Right lobe of liver (tissue), 6 donors: ENCODE measurements around the gene MMP17. TPM values are rescaled to one million over a fixed set of nuclear protein-coding genes. Genes with fewer than 3 reads are reported as not detected.

Experiments used
- ATAC-seq, 4 donors: fragments of 200-7000 bp; cut with Tn5 transposase; one replicate each; pipeline ENCODE4 v1.9.1; 2020; ENCODE audit warnings: mild to moderate bottlenecking in 4 of 4, moderate library complexity in 4 of 4
- DNase-seq, 3 donors: peaks; one replicate each; pipeline ENCODE4 v3.0.0-alpha.2; 2020
- H3K27ac ChIP-seq, 3 donors: fragments of 200-600 bp; one replicate each; pipeline ENCODE4 v1.8.0; 2022
- H3K27me3 ChIP-seq, 2 donors: fragments of 200-600 bp; one replicate each; pipeline ENCODE4 v1.8.0; 2022
- H3K36me3 ChIP-seq, 4 donors: fragments of 200-600 bp; sonication (generic) in 1 of 4; one replicate each; pipeline versions ENCODE4 v1.5.1 to v1.8.0; 2017 to 2022; ENCODE audit warnings: control low read depth in 1 of 4
- H3K4me1 ChIP-seq, 4 donors: fragments of 200-600 bp; sonication (generic) in 1 of 4; one replicate each; pipeline versions ENCODE4 v1.5.1 to v1.8.0; 2017 to 2022; ENCODE audit warnings: control low read depth in 1 of 4
- H3K4me3 ChIP-seq, 3 donors: fragments of 200-600 bp; one replicate each; pipeline ENCODE4 v1.8.0; 2022
- H3K9me3 ChIP-seq, 4 donors: fragments of 200-600 bp; sonication (generic) in 1 of 4; one replicate each; pipeline versions ENCODE4 v1.5.1 to v1.8.0; 2017 to 2022; ENCODE audit warnings: control low read depth in 1 of 4
- POLR2A ChIP-seq: fragments of 450-650 bp; IDR thresholded peaks from one replicate; pipeline ENCODE4 v1.6.1; 2017; ENCODE audit warnings: antibody characterized with exemption, mild to moderate bottlenecking
- WGBS: methylation state at CpG from one replicate; pipeline ENCODE4 v1.1.6; 2018; ENCODE audit warnings: low coverage, low lambda C conversion rate; ENCODE audit not compliant: insufficient coverage; ENCODE audit errors: missing lambda C conversion rate; 5-methylcytosine and 5-hydroxymethylcytosine counted together
- intact Hi-C, 2 donors: fragments of 100-400 bp; cut with DNase I; formaldehyde crosslinking; loops; one replicate each; pipeline versions ENCODE4 v1.11.2 to v1.14.1; 2022
- total RNA-seq, 6 experiments: library from RNA; depleted of rRNA in 2 of 6; stranded (reverse); fragments of >200 nt in 2 of 6; fragmentation: NEBNext Ultra II Directional in 3 of 6; extraction: Animal tissue kit (Norgen Biotek cat#: 25700) in 3 of 6; gene quantifications; one replicate each; pipeline versions ENCODE4 v1.1.0 to v1.2.4, GENCODE V29; 2016 to 2023
- TF ChIP-seq, protein P1 (sequence below), 4 donors: fragments of 200-600 bp in 3 of 4; fragments of 450-650 bp in 1 of 4; IDR thresholded peaks; one replicate each; pipeline versions ENCODE4 v1.5.1 to v1.8.0; 2016 to 2022; ENCODE audit warnings: antibody characterized with exemption in 4 of 4, mild to moderate bottlenecking in 2 of 4
- donor health status: DM: no; HTN: yes; CAD: no.
- donor health status: DM: no; HTN: no; CAD: no.
- donor health status: DM: no; HTN: no; CAD: no.
- donor health status: DM: no; HTN: yes; CAD: no.
- donor health status: DM: no; HTN: yes; CAD: no.

Gene MMP17
- total RNA-seq, 6 experiments from 2014 or later: 0.58 to 3.9 (median 0.73) TPM

DNA sequence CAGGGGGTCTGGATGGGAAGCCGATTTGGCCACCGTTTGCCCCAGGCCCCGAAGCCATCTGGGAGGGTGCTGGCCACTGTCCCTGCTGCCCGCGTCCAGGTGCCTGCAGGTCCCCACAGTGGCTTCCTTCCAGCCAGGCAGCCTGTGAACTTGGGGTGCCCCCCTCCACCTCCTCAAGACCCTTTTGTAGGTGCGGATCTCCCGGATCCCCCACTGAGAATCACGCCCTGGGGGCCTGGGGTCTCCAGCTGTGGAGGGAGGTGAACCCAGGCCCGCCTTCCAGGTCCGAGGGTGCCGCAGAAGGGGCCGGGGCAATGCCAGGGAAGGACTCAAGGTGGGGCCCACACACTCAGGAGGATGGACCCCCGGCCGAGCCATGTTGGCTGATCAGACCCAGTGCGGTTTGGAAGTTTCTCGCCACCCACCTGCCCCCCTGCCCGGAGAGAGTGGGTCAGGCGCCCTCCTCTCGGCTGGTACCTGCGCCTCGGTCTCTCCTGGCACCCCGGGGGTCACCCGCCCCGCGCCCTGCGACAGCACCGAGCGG is 1.7 kb downstream of the MMP17 start:
- Histone ChIP-seq H3K27ac (no peak overlapping the region), H3K4me1 (peaks cover 0 to 23% (median 0%) of the 10 kb centered on the region in 4 donors), H3K4me3 (peak overlapping the region; percentile 27 to 37 (median 31)), H3K27me3 (peaks cover 0 to 16% of the 10 kb centered on the region in 2 donors), H3K36me3 (no peaks in the 10 kb centered on the region), H3K9me3 (no peaks in the 10 kb centered on the region)
- TF ChIP-seq, protein P1, sequence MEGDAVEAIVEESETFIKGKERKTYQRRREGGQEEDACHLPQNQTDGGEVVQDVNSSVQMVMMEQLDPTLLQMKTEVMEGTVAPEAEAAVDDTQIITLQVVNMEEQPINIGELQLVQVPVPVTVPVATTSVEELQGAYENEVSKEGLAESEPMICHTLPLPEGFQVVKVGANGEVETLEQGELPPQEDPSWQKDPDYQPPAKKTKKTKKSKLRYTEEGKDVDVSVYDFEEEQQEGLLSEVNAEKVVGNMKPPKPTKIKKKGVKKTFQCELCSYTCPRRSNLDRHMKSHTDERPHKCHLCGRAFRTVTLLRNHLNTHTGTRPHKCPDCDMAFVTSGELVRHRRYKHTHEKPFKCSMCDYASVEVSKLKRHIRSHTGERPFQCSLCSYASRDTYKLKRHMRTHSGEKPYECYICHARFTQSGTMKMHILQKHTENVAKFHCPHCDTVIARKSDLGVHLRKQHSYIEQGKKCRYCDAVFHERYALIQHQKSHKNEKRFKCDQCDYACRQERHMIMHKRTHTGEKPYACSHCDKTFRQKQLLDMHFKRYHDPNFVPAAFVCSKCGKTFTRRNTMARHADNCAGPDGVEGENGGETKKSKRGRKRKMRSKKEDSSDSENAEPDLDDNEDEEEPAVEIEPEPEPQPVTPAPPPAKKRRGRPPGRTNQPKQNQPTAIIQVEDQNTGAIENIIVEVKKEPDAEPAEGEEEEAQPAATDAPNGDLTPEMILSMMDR (IDR thresholded peaks at IDR 0.05): no peak
- no peak for TF ChIP-seq POLR2A
- peak in 1 of 4 donors; percentile 1 for ATAC-seq
- peak in 2 of 3 donors; percentile 19 to 47 for DNase-seq
- intact Hi-C loops: no loop called here
- no CpG with 5 or more reads among the region's 28 CpGs for WGBS

DNA sequence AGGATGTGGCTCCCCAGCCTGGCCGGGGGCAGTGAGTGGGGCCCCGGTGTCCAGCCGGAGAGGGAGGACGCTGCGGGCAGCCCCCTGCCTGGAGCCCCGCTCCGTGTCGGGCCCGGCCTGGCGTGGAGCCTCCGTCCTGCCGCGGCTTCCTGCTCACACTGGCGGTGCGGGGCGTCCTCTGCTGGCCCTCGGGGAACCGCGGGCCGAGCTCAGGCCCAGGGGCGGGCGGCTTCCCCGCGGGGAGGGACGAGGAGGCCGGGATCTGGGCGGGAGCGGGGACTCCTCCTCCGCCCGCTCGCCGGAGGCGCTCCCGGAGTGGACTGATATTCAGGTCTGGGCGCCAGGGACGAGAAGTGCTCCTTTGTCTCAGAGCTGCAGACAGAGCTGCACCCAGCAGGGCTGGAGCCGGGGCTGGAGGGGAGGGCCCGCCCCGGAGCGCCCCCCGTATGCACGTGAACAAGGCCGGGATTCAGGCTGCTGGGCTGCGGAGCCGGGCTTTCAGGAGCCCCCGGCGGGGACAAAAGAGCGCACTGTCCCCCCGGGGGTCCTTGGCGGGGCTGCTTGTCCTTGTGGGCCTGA is 2.2 kb downstream of the MMP17 start:
- DNase-seq: peak in 2 of 3 donors; percentile 72 to 82
- WGBS: no CpG with 5 or more reads among the region's 50 CpGs
- H3K9me3 ChIP-seq: no peaks in the 10 kb centered on the region
- H3K27ac ChIP-seq: no peak overlapping the region
- TF ChIP-seq, protein P1 (IDR thresholded peaks at IDR 0.05): peak; percentile 38 to 57 (median 46)
- TF ChIP-seq POLR2A: peak; percentile 67
- H3K27me3 ChIP-seq: peaks cover 0 to 16% of the 10 kb centered on the region in 2 donors
- intact Hi-C loops: no loop called here
- no peaks in the 10 kb centered on the region for H3K36me3 ChIP-seq
- ATAC-seq: peak; percentile 80 to 89 (median 86)
- peak overlapping the region; percentile 27 to 37 (median 31) for H3K4me3 ChIP-seq
- H3K4me1 ChIP-seq: peaks cover 0 to 23% (median 0%) of the 10 kb centered on the region in 4 donors

DNA sequence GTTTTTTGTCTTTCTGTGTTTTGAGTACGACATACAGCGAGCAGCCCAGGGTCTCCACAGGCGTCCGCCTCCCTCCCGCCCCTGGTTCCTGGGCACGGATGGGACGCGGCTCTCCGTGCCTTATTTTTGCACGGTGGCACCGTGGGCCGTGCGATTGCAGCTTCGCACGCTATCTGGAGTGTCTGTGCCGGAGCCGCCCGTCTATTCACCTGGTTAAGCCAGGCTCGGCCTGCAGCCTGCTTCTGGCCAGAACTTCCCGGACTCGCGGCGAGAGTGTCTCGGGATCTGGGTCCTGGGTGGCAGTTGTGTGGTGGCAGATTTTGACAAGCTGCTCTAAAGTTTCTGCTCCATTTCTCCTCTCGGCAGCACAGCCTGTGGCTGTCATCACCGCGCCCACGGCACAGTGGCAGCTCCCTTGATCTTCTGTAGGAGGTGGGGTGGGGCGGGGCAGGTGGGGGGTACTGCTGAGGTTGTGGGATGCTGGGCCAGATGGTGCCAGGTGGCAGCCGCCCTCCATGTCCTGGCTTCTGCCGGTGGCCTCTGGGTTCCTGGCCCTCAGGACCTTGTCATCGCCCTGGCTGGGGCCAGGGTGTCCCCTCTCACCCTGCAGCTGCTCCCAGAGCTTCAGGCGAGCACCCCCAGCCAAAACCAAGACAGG is 2.9 kb downstream of the MMP17 start:
- Histone ChIP-seq H3K36me3 (no peaks in the 10 kb centered on the region), H3K4me1 (peaks cover 0 to 23% (median 0%) of the 10 kb centered on the region in 4 donors), H3K4me3 (peak overlapping the region; percentile 27 to 37 (median 31)), H3K27me3 (peaks cover 0 to 16% of the 10 kb centered on the region in 2 donors), H3K9me3 (no peaks in the 10 kb centered on the region), H3K27ac (no peak overlapping the region)
- DNase-seq (peak in 2 of 3 donors; percentile 21 to 49), ATAC-seq (peak in 3 of 4 donors; percentile 6 to 13 (median 11))
- 2% methylated on average over 13 of the region's 33 CpGs for WGBS
- no peak for TF ChIP-seq POLR2A
- TF ChIP-seq, protein P1 (IDR thresholded peaks at IDR 0.05): no peak
- intact Hi-C loops: no loop called here

DNA sequence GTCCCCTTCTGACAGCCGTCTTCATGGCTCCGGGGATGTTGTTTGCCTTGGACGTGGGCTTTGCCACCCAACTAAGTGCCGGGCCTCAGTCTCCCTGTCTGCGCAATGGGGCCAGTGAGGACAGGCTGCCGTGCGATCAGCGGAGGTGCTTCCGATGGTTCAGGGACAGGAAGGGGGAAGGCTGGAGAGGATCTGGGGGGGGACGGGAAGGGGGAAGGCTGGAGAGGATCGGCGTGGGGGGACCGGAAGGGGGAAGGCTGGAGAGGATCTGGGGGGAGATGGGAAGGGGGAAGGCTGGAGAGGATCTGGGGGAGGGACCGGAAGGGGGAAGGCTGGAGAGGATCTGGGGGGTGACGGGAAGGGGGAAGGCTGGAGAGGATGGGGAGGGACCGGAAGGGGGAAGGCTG is 3.4 kb downstream of the MMP17 start:
- Histone ChIP-seq H3K27ac (no peak overlapping the region), H3K4me1 (peaks cover 0 to 23% (median 0%) of the 10 kb centered on the region in 4 donors), H3K36me3 (no peaks in the 10 kb centered on the region), H3K27me3 (peaks cover 0 to 16% of the 10 kb centered on the region in 2 donors), H3K4me3 (no peak overlapping the region), H3K9me3 (no peaks in the 10 kb centered on the region)
- TF ChIP-seq POLR2A: no peak
- TF ChIP-seq, protein P1 (IDR thresholded peaks at IDR 0.05): no peak
- 35% methylated on average over 15 of the region's 16 CpGs for WGBS
- DNase-seq (no peak), ATAC-seq (no peak)
- intact Hi-C loops: no loop called here
